HK-2 (cell line): ENCODE data around the gene FRAS1.

Experiments used
- DNase-seq: peaks from one replicate; pipeline ENCODE4 v3.0.0-alpha.2; 2018; ENCODE audit not compliant: unreplicated experiment

Gene FRAS1

GRCh38 chr4:78362310-78362709 is 305.2 kb downstream of the FRAS1 start:
- DNase-seq = no peak

GRCh38 chr4:78363031-78363570 is 306.0 kb downstream of the FRAS1 start:
- no peak for DNase-seq

DNA sequence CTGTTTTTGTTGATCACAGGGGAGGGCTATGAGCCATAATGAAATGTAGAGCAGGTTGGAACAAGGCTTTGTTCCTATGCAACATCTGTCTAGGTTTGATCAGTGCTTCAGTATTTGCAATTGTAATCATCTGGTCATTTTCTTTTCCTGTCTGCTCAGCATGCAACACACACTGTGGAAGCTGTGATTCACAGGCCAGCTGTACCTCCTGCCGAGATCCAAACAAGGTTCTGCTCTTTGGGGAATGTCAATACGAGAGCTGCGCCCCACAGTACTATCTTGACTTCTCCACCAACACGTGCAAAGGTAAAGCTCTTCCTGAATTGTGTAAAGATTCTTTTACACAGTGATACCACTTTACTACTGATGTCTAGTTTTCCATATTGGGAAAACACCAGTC is 312.6 kb downstream of the FRAS1 start:
- DNase-seq = no peak

DNA sequence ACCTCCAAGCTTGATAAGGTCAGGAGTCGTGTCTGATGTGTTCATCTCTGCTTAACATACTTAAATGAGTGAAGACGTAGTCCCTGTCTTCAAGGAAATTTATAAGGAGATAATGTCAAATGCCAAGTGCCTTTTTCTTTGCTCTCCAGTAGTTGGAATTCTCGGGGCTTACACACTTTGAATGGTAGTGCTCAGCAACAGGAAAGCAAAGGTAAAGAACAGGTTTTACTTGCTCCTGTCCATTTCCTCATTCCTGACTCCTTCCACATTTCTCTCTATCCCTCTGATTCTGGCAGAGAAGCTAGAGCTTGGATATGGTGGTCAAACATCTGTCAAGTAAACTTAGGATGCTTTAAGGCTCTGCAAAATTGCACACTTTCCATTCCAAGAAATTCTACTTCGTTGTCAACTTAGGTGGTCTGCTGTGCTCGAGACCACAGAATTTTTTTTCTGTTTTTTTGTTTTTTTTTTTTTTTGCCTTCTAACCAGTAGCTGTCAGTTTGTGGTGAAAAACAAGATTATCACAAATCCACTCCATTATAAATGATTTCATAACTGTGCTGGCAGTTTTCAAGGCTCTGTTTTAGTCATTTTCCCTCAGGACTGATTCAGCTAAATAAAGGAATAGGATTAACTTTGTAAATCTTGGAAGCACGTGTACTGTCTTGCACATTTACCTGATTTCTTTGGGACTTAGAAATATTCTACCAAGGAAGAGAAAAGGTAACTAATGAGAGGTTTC is 313.7 kb downstream of the FRAS1 start:
- no peak for DNase-seq

- DNase-seq = no peak
Observed at GRCh38 chr4:78372355-78372988, 315.3 kb downstream of the FRAS1 start.

DNA sequence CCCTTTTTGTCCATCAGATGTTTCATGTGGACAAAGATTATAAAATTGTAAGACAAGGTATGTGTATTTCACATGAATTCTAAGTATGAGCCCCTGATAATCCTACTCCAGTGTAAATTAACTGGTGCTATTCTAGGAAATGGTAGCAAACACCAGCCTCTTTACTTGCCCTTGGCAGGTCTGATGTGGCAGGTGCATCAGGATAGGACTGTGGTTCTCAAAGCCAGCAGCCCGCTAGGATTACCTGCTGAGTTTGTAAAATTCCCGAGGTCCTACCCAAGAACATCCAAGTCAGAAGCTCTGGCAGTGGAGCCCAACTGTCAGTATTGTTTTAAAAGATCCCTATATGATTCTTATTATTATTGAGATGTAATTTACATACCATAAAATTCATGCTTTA is 320.4 kb downstream of the FRAS1 start:
- no peak for DNase-seq

GRCh38 chr4:78379040-78379439 is 321.9 kb downstream of the FRAS1 start:
- DNase-seq = no peak

- DNase-seq = peak; percentile 22
Observed at GRCh38 chr4:78379991-78380729, 323.0 kb downstream of the FRAS1 start.

- no peak for DNase-seq
Observed at GRCh38 chr4:78386679-78387078, 329.6 kb downstream of the FRAS1 start.

DNA sequence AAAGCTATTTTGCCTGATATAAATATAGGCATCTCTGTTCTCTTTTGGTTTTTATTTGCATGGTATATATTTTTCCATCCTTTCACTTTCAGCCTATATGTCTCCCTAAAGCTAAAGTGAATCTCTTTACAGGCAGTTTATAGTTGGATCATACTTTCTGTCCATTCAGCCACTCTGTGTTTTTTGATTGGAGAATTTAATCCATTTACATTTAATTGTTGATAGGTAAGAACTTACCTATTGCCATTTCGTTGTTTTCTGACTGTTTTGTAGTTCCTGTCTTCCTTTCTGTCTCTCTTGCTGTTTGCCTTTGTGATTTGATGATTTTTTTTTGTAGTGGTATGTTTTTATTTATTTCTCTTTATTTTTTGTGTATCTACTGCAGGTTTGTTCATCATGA is 338.5 kb downstream of the FRAS1 start:
- no peak for DNase-seq

GRCh38 chr4:78396613-78397291 is 339.6 kb downstream of the FRAS1 start:
- no peak for DNase-seq

- no peak for DNase-seq
Observed at GRCh38 chr4:78397292-78397630, 340.1 kb downstream of the FRAS1 start.

GRCh38 chr4:78409612-78410202 is 352.6 kb downstream of the FRAS1 start:
- no peak for DNase-seq

DNA sequence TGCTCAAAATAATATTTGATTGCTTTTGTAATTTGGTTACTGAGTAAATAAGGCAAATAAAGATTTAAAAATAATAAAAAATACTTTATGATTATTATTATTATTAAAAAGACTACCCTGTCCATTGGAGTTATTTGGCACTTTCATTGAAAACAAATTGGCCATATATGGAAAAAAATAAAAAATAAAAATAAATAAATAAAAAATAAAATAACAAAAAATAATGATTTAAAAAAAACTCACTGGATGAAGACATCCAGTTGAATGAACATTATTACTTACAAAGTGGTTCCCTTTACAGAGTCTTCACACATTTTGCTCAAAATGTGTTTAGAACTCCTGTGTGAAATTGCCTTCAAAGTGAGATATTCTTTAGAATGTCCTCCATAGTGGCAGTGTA is 353.1 kb downstream of the FRAS1 start:
- no peak for DNase-seq

GRCh38 chr4:78410676-78411075 is 353.6 kb downstream of the FRAS1 start:
- no peak for DNase-seq

DNA sequence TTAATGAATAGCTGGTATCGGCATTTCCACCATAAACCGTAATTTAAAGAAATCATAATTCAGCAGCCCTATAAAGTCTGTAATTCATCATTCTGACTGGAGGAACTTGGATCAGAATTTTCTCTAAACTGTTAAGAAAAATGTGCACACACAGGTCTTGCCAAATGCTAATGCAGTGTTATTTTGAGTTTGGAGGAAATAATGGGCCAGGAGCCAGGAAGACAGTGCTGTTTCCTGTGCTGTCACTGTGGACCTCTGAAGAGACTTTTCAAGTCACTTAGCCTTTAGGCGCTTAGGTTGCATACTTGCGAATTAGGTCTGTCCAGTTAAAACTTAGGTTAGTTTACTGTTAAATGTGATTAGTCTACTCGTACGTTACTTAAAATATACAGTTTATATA is 357.0 kb downstream of the FRAS1 start:
- DNase-seq = no peak

GRCh38 chr4:78417603-78418002 is 360.5 kb downstream of the FRAS1 start:
- DNase-seq = no peak

DNA sequence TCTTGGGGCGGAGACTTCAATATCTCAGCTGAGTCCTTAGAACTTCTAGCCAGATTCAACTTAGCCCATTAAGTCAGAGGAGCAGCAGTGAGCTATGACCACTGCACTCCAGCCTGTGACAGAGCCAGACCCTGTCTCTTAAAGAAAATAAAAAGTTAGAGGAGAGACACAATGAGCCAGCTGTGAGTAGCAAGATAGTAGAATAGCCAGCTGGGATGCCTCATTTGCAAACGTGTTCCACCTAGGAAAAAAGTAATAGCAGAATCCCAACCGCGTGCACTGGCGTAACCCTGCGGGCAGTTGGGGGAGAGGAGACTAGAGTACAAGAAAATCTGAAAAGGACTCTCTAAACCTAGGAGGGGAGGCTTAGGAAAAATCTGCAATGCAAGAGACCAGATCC is 361.3 kb downstream of the FRAS1 start:
- no peak for DNase-seq

- peak; percentile 4 for DNase-seq
Observed at GRCh38 chr4:78423790-78424189, 366.7 kb downstream of the FRAS1 start.

DNA sequence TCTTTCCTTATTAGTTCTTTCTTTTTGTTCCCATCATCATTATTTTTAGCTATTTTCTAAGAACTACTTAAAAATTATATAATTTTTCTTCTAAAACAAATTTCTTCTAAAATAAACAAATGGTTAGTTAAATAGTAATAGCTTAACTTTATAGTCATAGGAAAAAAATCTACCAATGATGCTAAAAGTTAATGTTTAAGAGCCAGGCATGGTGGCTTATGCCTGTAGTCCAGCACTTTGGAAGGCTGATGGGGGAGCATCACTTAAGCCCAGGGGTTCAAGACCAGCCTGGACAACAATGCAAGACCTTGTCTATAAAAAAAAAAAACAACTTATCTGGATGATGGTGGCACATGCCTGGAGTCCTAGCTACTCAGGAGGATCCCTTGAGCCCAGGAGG is 367.3 kb downstream of the FRAS1 start:
- peak; percentile 19 for DNase-seq

- DNase-seq = peak; percentile 16
Observed at GRCh38 chr4:78426972-78427371, 369.8 kb downstream of the FRAS1 start.

- DNase-seq = no peak
Observed at GRCh38 chr4:78428996-78429395, 371.9 kb downstream of the FRAS1 start.
